Heart left ventricle (tissue), 16 donors: Measurements from ENCODE around the gene RGS6. TPM values are rescaled to one million over a fixed set of nuclear protein-coding genes. Genes with fewer than 3 reads are reported as not detected.

Experiments used
- ATAC-seq, 4 donors: fragments of 200-7000 bp; cut with Tn5 transposase; one replicate each; pipeline ENCODE4 v1.9.1; 2020 to 2022; ENCODE audit warnings: moderate library complexity in 4 of 4, mild to moderate bottlenecking in 3 of 4, moderate number of reproducible peaks in 1 of 4
- DNase-seq, 5 donors: peaks; one replicate each; pipeline ENCODE4 v3.0.0-alpha.2; 2020
- H3K27ac ChIP-seq, 12 donors: fragments of 200-600 bp; sonication (generic) in 4 of 12; one replicate each; pipeline versions ENCODE4 v1.5.0 to v1.8.0; 2016 to 2022; ENCODE audit warnings: mild to moderate bottlenecking in 2 of 12
- H3K27me3 ChIP-seq, 9 donors: fragments of 200-600 bp; sonication (generic) in 2 of 9; one replicate each; pipeline versions ENCODE4 v1.5.1 to v1.8.0; 2016 to 2022; ENCODE audit warnings: mild to moderate bottlenecking in 3 of 9
- H3K36me3 ChIP-seq, 9 donors: fragments of 200-600 bp; sonication (generic) in 2 of 9; one replicate each; pipeline versions ENCODE4 v1.5.0 to v1.8.0; 2018 to 2022; ENCODE audit warnings: mild to moderate bottlenecking in 2 of 9
- H3K4me1 ChIP-seq, 12 donors: fragments of 200-600 bp; sonication (generic) in 4 of 12; one replicate each; pipeline versions ENCODE4 v1.5.0 to v1.8.0; 2016 to 2022; ENCODE audit warnings: mild to moderate bottlenecking in 3 of 12
- H3K4me3 ChIP-seq, 12 donors: fragments of 200-600 bp; sonication (generic) in 4 of 12; one replicate each; pipeline versions ENCODE4 v1.5.0 to v1.8.0; 2017 to 2022; ENCODE audit warnings: mild to moderate bottlenecking in 9 of 12, moderate library complexity in 4 of 12
- H3K9me3 ChIP-seq, 12 donors: fragments of 200-600 bp; sonication (generic) in 4 of 12; one replicate each; pipeline versions ENCODE4 v1.5.0 to v1.8.0; 2016 to 2022; ENCODE audit warnings: mild to moderate bottlenecking in 1 of 12
- POLR2A ChIP-seq, 2 donors: fragments of 450-650 bp; IDR thresholded peaks; one replicate each; pipeline ENCODE4 v1.6.1; 2017; ENCODE audit warnings: antibody characterized with exemption in 2 of 2, mild to moderate bottlenecking in 2 of 2, moderate library complexity in 2 of 2
- WGBS, 4 donors: extraction: QIAGEN DNeasy Blood & Tissue Kit in 2 of 4; methylation state at CpG; one replicate each; pipeline versions ENCODE4 v1.1.5 to v1.1.7; 2013 to 2018; 5-methylcytosine and 5-hydroxymethylcytosine counted together
- intact Hi-C, 10 donors: fragments of 100-400 bp; cut with DNase I; formaldehyde crosslinking; loops; one replicate each; pipeline versions ENCODE4 v1.11.1 to v1.14.2; 2022
- polyA plus RNA-seq, 2 donors: library from polyadenylated mRNA; stranded (reverse); fragments of 200-250 nt; gene quantifications; one replicate each; pipeline ENCODE4 v1.2.3, GENCODE V29; 2013
- total RNA-seq, 9 donors: library from RNA; depleted of rRNA in 2 of 9; stranded (reverse); fragments of >200 nt in 2 of 9; fragmentation: NEBNext Ultra II Directional in 3 of 9; extraction: Animal tissue kit (Norgen Biotek cat#: 25700) in 3 of 9; gene quantifications; one replicate each; pipeline versions ENCODE4 v1.1.0 to v1.2.4, GENCODE V29; 2016 to 2023
- TF ChIP-seq, protein P1 (sequence below), 12 donors: fragments of 200-600 bp; sonication (generic) in 4 of 12; IDR thresholded peaks; one replicate each; pipeline versions ENCODE4 v1.5.0 to v1.8.0; 2018 to 2022; ENCODE audit warnings: antibody characterized with exemption in 12 of 12, mild to moderate bottlenecking in 5 of 12
- donor health status: ischemic (EF 13 %, LVEDD 7.1; RV severe dilation, severe dysfunction).
- donor health status: healthy with polysubstance abuse.
- donor health status: DM: no; HTN: yes; CAD: no.
- donor health status: DM: no; HTN: no; CAD: no.
- donor health status: ischemic (EF 25% LVEDD 6.9; RV normal size, moderate dysfunction).
- donor health status: ischemic (EF 25% LVEDD 5.7; RV mildly dilated, moderate dysfunction).
- donor health status: healthy.
- donor health status: DM: yes; HTN: yes; CAD: no.
- donor health status: ischemic (EF 35%, LVEDD 5.7; RV mildly dilated, moderate dysfunction).
- donor health status: nonischemic (EF 11% LVEDD 7.7; RV severe dilation, severe dysfunction).
- donor health status: DM: yes; HTN: yes; CAD: no.
- donor health status: PGD.
- donor health status: ischemic (EF 29% LVEDD 5.4; RV normal size, mild dysfunction).
- donor health status: nonischemic (EF 23%, LVEDD 6.1; RV moderate dilation, normal function).

RGS6 gene
- total and polyA plus RNA-seq, 11 donors: 1.3 to 25.4 (median 15.1) TPM

GRCh38 chr14:72606879-72607278 is 674.6 kb downstream of the RGS6 start:
- 94 to 100% (median 95%) methylated on average over 1 of the region's 1 CpG for WGBS, 4 donors

DNA sequence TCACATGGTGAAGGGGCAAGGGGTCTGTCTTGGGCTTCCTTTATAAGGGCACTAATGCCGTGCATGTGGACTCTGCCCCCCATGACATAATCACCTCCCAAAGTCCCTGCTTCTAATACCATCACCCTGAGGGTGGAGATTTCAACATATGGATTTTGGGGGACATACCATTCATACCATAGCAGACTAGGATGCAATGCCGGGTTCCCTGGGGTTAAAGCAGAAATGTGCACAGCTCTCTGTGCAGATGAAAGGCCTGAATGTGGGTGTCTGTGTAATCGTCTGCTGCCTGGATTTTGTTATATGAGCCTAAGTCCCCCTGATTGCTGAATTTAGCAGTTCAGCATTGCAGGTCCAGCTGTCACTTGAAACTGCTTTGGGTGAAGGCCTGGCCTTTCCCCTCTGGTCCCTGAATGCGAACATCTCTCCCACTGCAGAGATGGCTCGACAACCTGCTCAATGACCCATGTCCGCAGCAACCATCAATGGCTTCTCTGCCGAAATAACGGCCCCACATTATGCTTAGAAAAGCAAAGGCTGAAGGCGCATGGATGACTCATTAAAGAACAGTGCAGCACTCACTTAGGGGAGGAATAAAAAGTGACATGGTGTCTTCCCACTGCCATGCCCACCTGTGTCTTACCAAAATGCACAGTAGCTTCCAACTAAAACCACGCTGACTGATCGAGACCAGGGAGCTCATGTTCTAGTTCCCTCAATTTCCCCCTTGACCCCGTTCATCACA is 675.3 kb downstream of the RGS6 start:
- intact Hi-C loops: no loop called here
- Histone ChIP-seq H3K4me3 (no peak overlapping the region), H3K9me3 (no peaks in the 10 kb centered on the region), H3K36me3 (no peaks in the 10 kb centered on the region), H3K27ac (no peak overlapping the region), H3K27me3 (no peaks in the 10 kb centered on the region), H3K4me1 (peaks cover 0 to 14% (median 4%) of the 10 kb centered on the region in 12 donors)
- 84 to 96% (median 93%) methylated on average over 12 of the region's 12 CpGs for WGBS, 4 donors
- no peak for TF ChIP-seq POLR2A (IDR thresholded peaks at IDR 0.05)
- TF ChIP-seq, protein P1, sequence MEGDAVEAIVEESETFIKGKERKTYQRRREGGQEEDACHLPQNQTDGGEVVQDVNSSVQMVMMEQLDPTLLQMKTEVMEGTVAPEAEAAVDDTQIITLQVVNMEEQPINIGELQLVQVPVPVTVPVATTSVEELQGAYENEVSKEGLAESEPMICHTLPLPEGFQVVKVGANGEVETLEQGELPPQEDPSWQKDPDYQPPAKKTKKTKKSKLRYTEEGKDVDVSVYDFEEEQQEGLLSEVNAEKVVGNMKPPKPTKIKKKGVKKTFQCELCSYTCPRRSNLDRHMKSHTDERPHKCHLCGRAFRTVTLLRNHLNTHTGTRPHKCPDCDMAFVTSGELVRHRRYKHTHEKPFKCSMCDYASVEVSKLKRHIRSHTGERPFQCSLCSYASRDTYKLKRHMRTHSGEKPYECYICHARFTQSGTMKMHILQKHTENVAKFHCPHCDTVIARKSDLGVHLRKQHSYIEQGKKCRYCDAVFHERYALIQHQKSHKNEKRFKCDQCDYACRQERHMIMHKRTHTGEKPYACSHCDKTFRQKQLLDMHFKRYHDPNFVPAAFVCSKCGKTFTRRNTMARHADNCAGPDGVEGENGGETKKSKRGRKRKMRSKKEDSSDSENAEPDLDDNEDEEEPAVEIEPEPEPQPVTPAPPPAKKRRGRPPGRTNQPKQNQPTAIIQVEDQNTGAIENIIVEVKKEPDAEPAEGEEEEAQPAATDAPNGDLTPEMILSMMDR (IDR thresholded peaks at IDR 0.05): no peak
- no peak for DNase-seq
- no peak for ATAC-seq

More at GRCh38 chr14:72606879-72607278, 674.6 kb downstream of the RGS6 start:
- Histone ChIP-seq H3K36me3 (no peaks in the 10 kb centered on the region), H3K4me3 (no peak overlapping the region), H3K27me3 (no peaks in the 10 kb centered on the region), H3K27ac (no peak overlapping the region), H3K4me1 (peaks cover 0 to 13% (median 2%) of the 10 kb centered on the region in 12 donors), H3K9me3 (no peaks in the 10 kb centered on the region)
- DNase-seq (no peak), ATAC-seq (no peak)
- TF ChIP-seq, protein P1 (IDR thresholded peaks at IDR 0.05): no peak
- TF ChIP-seq POLR2A (IDR thresholded peaks at IDR 0.05): no peak
- intact Hi-C loops: no loop called here

- ATAC-seq: no peak
Observed at GRCh38 chr14:72608391-72609204, 676.4 kb downstream of the RGS6 start.

More at GRCh38 chr14:72608391-72609204, 676.4 kb downstream of the RGS6 start:
- H3K4me3 ChIP-seq: no peak overlapping the region
- H3K36me3 ChIP-seq: no peaks in the 10 kb centered on the region
- 92 to 93% (median 93%) methylated on average over 7 to 8 of the region's 8 CpGs for WGBS, 4 donors
- H3K9me3 ChIP-seq: no peaks in the 10 kb centered on the region
- TF ChIP-seq, protein P1 (IDR thresholded peaks at IDR 0.05): no peak
- no peak for TF ChIP-seq POLR2A (IDR thresholded peaks at IDR 0.05)
- no peak for DNase-seq
- H3K4me1 ChIP-seq: peaks cover 0 to 24% (median 11%) of the 10 kb centered on the region in 12 donors
- no peak overlapping the region for H3K27ac ChIP-seq
- H3K27me3 ChIP-seq: no peaks in the 10 kb centered on the region
- intact Hi-C loops: no loop called here
